Fibroblast of lung (primary cell): ENCODE results near the gene FAM110A.

Experiments
- EZH2 ChIP-seq: IDR thresholded peaks from 2 replicates; pipeline ENCODE4 v1.5.1; 2012; ENCODE audit warnings: low read length, control low read depth, mild to moderate bottlenecking; ENCODE audit errors: missing control alignments
- TF ChIP-seq, protein P1 (sequence below), 2 donors: IDR thresholded peaks in 1 of 2; conservative IDR thresholded peaks in 1 of 2; 1 replicate in 1 of 2; 2 replicates in 1 of 2; pipeline ENCODE4 v1.5.1; 2011 to 2012; ENCODE audit warnings: low read length in 2 of 2, control low read depth in 1 of 2, inconsistent platforms in 1 of 2, low read depth in 1 of 2, mild to moderate bottlenecking in 1 of 2

- TF ChIP-seq, protein P1, sequence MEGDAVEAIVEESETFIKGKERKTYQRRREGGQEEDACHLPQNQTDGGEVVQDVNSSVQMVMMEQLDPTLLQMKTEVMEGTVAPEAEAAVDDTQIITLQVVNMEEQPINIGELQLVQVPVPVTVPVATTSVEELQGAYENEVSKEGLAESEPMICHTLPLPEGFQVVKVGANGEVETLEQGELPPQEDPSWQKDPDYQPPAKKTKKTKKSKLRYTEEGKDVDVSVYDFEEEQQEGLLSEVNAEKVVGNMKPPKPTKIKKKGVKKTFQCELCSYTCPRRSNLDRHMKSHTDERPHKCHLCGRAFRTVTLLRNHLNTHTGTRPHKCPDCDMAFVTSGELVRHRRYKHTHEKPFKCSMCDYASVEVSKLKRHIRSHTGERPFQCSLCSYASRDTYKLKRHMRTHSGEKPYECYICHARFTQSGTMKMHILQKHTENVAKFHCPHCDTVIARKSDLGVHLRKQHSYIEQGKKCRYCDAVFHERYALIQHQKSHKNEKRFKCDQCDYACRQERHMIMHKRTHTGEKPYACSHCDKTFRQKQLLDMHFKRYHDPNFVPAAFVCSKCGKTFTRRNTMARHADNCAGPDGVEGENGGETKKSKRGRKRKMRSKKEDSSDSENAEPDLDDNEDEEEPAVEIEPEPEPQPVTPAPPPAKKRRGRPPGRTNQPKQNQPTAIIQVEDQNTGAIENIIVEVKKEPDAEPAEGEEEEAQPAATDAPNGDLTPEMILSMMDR (conservative IDR thresholded peaks at IDR 0.05 in 1 of 2, IDR thresholded peaks at IDR 0.05 in 1 of 2; ENCODE audit: low read depth in 1 of 2, low read length in 2 of 2) = no peak
- TF ChIP-seq EZH2 = no peak
These were observed 6.1 kb downstream of the FAM110A start for GRCh38 chr20:839626-840025.
